HG02852 (cell line): ENCODE data around the gene ZNF575.

Experiments
- ATAC-seq: cut with Tn5 transposase; IDR thresholded peaks from one replicate; pipeline ENCODE4 v1.9.1; 2021; ENCODE audit warnings: mild to moderate bottlenecking, moderate library complexity; ENCODE audit not compliant: unreplicated experiment

The ZNF575 gene, protein sequence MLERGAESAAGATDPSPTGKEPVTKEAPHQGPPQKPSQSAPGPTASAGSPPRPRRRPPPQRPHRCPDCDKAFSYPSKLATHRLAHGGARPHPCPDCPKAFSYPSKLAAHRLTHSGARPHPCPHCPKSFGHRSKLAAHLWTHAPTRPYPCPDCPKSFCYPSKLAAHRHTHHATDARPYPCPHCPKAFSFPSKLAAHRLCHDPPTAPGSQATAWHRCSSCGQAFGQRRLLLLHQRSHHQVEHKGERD

DNA sequence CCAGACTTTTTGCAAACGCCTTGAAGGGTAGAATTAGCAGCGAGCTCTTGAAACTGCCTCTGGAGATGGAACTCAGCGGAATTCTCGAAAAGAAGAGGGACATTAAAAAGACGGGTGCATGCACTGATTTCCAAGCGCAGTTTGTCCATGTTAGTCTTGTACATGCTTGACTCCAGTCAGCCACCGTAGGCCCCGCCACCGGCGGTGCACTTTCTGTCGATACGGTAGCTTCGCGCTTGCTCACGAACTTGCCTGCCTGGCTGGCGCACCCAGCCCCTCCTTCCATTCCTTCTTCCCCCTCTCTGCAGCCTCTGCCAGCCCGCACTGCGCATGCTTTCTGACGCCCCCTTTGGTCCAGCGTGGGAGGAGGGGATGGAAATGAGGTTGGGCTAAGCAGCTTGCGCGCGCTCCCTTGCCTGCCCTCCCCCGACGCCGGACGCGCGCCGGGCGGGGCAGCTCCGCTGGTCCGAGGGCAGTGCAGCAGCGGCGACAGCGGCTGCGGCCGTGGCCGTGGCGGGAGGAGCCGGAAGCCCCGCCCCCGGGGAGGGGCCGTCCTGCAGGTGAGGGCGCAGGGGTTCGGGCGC, at the start of gene ZNF575:
Gene ZNF575, plus strand, starts transcription at position 227 of the 584 bp plus-strand sequence. CDS start 1,235 bp downstream, outside the sequence.
- peak; percentile 51 for ATAC-seq

DNA sequence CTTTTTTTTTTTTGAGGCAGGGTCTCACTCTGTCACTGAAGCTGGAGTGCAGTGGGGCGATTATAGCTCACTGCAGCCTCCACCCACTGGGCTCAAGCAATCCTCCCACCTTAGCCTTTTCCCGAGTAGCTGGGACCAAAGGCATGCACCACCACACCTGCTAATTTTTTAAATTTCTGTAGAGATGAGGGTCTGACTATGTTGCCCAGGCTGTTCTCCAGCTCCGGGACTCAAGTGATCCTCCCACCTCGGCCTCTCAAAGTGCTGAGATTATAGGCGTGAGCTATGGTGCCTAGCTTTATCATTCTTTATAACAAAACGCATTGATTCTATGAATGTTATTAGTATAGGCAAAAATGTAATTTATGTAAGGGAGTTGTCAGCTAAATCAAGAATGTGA, 49.7 kb upstream of the ZNF575 start:
- no peak for ATAC-seq

DNA sequence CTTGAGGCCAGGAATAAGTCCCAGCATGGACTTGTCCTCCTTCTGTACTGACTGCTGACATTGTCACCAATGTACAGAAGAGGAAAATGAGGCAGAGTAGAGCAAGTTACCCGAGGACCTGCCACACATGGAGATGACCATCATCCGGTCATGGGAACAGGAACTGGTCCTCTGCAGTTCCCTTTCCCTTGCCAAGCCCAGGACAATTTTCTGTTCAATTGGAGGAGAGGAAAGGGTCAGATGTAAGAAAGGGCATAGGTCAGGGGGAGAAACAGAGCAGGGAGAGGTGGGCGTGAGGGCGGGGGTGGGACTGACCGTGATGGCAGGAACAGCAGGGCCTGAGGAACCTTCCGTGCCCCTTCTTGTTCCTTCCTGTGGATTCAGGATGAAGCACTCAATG, 47.0 kb upstream of the ZNF575 start:
- ATAC-seq, result no peak

DNA sequence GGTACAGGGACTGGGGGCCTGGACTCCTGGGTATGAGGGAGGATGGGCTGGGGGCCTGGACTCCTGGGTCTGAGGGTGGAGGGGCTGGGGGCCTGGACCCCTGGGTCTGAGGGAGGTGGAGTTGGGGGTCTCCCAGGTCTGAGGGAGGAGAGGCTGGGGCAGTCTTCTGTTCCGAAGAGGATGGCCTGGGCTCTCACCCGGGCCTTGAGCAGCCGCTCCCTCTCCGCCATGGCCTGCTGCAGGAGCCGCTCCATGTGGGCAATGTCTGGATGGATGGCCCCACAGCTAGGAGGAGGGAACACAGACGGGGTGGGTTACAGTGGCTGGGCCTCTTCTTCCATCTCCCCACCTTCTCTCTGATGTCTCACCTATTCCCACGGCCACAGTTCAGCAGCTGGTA, 46.6 kb upstream of the ZNF575 start:
- ATAC-seq, result no peak

DNA sequence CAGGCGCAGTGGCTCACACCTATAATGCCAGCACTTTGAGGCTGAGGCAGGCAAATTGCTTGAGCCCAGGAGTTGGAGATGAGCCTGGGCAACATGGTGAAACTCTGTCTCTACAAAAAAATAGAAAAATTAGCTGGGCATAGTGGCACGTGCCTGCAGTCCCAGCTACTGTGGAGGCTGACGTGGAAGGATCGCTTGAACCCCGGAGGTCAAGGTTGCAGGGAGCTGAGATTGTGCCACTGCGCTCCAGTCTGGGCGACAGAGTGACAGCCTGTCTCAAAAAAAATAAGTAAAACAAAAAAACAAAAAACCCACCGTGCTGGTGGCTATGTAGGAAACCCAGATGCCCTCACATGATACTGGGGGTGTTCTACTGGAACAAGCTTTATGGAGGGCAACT, 44.8 kb upstream of the ZNF575 start:
- no peak for ATAC-seq

DNA sequence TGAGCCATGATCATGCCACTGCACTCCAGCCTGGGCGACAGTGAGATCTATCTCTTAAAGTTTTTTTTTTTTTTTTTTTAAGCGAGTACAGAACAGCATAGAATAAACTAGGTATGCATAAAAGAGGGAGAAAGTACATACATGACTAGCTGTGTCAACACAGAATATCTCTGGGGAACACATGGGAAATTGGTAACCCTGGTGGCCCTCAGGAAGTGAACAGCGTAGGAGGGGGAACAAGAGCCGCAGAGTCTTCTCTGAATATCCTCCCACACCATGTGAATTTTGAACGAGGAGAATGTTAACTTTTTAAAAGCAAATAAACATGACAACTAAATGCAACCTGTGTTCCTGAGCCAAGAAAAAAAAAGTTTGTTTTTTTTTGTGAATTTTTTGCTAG, 43.7 kb upstream of the ZNF575 start:
- ATAC-seq, result no peak

DNA sequence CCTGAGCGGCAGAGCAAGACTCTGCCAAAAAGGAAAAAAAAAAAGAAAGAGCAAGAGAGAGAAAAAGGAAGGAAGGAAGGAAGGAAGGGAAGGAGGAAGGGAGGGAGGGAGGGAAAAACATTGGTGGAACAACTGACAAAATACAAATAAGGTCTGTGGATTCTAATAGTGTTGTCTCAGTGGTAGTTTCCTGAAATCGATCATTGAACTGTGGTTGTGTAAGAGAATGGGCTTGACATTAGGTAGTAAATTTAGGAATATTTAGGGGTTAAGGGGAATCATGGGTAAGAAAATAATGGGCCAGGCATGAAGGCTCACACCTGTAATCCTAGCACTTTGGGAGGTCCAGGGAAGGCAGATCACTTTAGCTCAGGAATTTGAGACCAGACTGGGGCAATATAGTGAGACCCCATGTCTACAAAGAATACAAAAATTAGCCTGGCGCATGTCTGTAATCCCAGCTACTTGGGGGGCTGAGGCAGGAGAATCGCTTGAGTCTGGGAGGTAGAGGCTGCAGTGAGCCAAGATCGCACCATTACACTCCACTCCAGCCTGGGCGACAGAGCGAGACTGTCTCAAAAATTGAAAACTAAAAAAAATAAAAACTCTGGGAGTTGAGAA, 42.9 kb upstream of the ZNF575 start:
- ATAC-seq, result no peak

DNA sequence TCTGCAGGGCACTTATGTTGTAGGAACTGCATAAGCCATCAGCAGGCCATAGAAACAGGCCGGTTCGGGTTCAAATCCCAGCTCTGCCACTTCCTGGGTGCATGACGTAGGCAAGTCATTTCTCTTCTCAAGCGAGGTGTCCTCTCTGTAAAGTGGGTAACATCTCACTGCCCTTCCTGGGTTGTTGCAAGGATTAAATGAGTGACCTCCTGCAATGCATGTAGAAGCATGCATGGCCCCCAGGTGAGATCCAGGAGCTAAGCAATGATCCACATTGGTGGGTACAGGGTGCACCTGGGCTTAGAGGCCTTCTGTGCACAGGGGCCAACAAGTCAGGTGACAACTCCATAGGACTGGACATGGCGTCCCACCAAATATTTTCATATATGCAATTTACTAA, 42.2 kb upstream of the ZNF575 start:
- no peak for ATAC-seq

DNA sequence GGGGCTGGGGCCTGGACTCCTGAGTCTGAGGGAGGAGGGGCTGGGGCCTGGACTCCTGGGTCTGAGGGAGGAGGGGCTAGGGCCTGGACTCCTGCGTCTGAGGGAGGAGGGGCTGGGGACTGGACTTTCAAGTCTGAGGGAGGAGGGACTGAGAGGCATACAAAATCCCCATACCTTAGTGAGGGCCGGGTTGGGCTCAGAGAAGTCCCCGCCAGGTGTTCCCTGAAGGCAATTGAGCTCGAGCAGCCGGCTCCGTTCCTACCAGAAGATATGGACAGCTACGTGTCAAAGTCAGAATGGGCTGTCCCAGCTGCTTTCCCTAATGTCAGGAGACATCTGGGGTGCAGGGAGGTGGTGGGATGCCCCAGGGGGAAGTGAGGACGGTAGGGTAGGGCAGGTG, 37.9 kb upstream of the ZNF575 start:
- no peak for ATAC-seq

DNA sequence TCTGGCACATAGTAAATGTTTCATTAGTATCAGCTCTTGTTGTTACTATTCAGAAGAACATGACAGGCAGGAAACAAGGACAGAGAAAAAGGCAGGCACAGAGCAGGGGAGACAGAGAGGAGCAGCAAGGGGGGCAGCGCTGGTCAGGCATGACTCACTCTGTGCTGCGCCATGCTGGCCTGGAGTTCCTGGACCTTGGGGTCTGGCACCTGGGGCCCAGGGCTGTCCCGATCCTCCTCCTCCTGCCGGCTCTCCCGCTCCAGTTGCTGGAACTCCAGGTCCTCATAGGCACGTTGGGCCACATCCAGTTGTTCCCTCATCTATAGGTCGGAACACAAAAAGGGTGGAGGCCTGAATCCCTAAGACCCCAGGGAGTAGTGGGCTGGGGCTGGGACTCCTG, 36.0 kb upstream of the ZNF575 start:
- ATAC-seq, result no peak

DNA sequence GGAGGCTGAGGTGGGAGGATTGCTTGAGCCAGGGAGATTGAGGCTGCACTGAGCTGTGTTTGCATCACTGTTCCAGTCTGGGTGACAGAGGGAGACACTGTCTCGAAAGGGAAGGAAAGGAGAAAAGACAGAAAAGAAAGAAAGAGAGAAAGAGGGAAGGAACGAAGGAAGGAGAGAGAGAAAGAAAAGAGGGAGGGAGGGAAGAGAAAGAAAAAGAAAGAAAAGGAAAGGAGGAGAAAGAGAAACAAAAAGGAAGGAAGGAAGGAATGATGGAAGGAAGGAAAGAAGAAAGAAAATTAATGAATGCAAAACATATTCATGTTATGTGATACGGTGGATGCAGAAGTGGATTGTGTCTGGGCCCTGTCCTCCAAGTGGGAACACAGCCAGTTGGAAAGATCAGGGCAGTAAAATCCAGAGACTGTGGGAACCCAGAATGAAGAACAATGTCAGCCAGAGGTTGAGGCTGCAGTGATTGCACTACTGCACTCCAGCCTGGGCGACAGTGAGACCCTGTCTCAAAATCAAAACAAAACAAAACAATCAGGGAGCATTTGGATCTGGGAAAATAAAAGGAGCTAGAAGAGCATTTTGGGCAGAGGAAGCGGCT, 34.6 kb upstream of the ZNF575 start:
- ATAC-seq, result no peak

DNA sequence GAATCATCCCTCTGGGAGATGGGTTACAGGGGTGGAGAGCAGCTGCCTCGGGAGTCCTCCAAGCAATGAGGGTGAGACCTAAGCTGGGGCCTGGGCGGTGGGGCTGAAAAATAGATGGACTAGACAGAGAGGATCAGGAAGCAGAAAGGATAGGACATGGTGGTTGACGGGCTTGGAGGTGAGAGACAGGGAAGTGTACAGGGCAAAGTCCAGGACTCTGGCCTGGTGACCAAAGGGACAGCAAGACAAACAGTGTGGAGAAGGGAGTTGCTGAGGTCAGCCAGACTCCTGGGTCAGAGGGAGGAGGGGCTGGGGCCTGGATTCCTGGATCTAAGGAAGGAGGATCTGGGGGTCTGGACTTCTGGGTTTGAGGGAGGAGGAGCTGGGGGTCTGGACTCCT, 33.9 kb upstream of the ZNF575 start:
- ATAC-seq, result no peak

DNA sequence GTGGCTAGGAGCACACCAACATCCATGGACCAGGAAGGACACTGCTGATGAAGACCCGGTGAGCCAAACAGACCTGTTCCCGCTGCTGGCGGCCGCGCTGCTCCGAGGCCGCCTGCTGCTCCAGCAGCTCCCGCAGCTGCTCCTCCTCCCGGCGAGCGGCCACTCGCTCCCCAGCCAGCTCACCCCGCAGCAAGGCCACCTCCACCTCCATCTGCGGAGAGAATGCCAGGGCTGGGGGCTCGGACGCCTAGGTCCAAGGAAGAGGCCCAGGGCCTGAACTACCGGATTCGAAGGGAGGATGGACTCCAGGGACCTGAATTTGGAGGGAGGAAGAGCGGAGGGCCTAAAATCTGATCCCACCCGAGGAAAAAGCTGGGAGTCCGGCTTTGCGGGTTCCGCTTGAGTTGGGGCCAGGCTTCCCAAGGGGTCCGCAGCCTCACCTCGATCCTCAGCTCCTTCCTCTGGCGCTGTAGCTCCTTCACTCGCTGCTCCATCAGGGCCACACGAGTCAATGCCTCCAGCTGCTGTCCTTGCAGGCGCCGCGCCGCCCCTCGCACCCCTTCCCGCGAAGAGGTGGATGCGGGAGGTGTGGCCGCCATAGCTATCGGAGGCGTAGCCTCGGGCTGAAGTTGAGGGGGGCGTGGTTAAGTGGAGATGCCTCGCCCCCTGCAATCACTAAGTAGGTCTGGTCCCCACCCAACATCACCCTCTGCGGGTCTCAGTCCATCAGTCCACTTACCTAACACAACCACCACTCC, 31.1 kb upstream of the ZNF575 start:
- ATAC-seq, result no peak

DNA sequence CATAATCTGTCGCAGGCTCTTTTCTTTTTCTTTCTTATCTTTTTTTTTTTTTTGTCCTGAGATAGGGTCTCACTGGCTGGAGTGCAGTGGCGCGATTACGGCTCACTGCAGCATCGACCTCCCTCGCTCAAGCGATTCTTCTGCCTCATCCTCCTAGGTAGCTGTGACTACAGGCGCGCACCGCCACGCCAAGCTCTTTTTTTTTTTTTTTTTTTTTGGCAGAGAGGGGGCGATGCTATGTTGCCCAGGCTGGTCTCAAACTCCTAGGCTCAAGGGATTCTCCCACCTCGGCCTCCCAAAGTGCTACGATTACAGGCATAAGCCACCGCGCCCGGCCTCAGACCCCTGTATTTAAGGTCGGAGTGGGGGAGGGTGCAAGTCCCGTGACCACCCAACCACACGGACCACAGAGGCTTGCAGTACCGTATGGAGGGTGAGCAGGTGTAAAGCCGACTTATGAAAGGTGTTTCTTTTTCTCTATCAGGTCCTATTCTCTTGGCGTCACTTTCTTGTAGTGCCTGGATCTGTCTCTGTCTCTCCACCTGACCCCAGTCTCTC, 30.5 kb upstream of the ZNF575 start:
- ATAC-seq, result no peak

DNA sequence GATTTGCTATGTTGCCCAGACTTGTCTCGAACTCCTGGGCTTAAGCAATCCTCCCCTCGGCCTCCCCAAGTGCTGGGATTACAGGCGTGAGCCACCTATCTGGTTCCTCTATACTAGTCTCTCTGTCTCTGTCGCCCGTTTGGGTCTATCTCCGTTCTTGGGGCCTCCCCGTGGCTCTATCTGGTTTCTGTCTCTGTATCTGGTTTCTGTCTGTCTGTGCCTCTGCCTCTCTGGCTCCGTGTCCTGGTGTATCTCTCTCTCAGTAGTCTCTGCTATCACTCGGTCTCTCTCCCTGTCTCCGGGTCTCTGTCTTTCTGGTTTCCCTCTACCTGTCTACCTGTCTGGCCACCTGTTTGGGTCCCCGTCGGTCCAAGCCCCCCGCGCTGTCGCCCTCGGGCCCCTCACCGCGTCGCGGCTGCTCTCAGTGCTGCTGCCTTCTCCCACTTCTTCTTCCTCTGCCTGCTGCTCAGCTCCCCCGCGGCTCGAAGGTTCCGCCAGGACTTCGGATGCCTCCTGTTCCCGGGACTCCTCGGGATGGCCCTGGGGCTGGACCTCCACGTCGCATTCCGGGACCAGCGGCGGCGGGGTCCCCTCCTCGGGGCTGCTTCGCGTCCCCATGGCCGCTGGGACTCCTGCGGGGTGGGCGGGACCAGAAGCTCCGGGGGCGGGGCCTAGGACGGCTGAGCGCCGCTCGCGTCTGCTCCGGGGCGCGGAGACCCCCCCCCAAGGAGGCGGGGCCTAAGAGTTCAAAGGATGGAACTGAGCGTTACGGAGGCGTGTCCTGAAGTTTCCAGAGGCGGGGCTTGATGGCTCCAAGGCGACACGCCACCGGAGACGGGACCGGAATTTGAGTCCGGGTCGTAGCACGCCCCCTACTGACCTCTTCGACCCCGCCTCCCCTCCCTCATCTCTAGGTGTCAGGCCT, 29.2 kb upstream of the ZNF575 start:
- peak; percentile 84 for ATAC-seq

DNA sequence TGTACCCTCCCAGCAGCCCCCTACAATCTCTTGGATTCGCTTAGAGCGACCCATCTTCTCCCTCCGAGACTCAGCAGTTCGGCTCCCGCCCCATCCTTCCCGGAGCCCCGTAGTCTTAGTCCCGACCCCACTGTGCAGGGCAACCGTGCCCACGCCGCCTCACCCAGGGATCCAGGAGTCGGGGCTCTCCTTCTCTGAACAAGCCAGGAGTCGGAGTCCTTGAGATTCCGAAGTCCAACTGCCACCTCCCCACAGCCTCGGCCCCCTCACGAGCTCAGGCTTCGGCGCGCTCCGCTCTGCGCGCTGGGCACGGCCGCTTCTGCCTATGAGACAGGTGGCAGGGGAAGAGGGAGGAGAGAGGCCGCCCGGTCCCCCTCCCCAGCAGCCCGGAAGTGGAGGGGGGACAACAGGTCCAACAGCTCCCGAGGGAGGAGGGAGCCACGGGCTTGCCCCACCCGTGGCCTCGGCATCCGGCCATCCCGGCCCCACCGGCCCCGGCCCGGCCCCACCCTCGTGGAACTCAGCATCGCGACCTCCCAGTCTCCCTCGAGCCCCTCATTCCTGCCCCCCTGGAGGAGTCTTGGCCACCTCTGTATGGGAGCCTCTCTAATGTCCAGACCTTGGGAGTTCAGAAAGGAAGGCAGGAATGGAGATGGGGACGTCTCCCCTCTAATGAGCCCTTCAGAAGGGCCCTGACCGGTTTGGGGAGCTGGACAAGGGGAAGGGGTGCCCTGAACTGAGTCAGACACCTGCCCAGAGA, 28.4 kb upstream of the ZNF575 start, which contains the start of gene PHLDB3:
Gene PHLDB3, minus strand, starts transcription at position 321 of the 760 bp plus-strand sequence. CDS start 628 bp downstream, outside the sequence.
- peak; percentile 12 for ATAC-seq

DNA sequence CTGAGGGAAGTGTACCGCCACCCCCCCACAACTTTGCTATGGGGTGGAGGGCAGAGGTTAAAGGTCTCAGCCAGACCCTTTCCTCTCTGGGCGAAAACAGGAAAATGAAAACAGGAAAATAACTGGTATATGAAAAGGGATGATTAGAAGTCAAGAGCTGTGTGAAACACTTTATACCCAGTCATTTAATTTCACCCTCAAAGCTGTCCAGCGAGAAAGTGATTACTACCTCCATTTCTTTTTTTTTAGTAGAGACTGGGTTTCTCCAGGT, 27.9 kb upstream of the ZNF575 start:
- no peak for ATAC-seq

DNA sequence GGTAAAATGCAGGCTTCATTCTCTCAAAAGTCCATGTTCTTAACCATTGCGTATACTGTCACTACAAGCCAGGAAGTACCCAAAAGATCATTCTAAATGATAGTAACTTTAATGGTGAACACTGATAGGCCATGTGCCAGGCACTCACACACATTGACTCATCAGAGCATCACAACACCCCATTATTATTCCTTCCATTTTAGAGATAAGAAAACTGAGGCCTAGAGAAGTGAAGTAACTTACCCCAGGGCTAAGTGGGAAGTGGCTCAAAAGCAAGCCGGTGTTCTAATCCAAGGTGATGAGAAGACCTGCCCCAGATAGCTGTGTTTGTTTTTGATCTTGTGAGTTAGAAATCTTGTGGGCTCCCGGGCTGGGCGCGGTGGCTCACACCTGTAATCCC, 27.0 kb upstream of the ZNF575 start:
- ATAC-seq, result no peak

DNA sequence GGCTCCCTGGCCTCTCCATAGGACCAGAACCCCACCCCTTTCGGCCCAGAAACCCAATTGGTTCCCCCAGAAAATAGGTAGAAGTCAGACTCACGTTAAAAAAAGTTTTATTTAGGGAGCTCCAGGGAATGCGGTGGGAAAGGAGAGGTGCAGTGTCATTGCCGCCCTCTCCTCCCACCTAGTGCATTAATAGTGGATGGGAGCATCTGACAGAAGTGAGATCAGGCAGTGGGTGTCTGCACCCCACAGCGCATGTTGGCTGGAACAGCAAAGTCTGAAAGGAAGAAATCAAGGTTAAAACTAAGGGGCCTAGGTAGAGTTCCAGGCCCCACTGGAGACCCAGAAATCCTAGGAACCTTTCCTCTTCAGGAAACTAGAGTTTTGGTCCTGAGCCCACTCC, 26.4 kb upstream of the ZNF575 start:
- ATAC-seq, result no peak
